OCI-LY7 (cell line): ENCODE data around the gene GGT5.

Source experiments
- CTCF ChIP-seq: fragments of 200-600 bp; sonication (generic); conservative IDR thresholded peaks from 2 replicates; pipeline ENCODE4 v1.5.1; 2014; ENCODE audit warnings: mild to moderate bottlenecking, antibody characterized with exemption, low read length, moderate library complexity, mixed read lengths
- EZH2phosphoT487 ChIP-seq: fragments of 200-600 bp; sonication (generic); IDR thresholded peaks from 2 replicates; pipeline ENCODE4 v1.6.1; 2018; ENCODE audit warnings: low read depth, borderline replicate concordance, mild to moderate bottlenecking, mixed run types, antibody characterized with exemption, low read length, moderate library complexity, mixed read lengths

DNA sequence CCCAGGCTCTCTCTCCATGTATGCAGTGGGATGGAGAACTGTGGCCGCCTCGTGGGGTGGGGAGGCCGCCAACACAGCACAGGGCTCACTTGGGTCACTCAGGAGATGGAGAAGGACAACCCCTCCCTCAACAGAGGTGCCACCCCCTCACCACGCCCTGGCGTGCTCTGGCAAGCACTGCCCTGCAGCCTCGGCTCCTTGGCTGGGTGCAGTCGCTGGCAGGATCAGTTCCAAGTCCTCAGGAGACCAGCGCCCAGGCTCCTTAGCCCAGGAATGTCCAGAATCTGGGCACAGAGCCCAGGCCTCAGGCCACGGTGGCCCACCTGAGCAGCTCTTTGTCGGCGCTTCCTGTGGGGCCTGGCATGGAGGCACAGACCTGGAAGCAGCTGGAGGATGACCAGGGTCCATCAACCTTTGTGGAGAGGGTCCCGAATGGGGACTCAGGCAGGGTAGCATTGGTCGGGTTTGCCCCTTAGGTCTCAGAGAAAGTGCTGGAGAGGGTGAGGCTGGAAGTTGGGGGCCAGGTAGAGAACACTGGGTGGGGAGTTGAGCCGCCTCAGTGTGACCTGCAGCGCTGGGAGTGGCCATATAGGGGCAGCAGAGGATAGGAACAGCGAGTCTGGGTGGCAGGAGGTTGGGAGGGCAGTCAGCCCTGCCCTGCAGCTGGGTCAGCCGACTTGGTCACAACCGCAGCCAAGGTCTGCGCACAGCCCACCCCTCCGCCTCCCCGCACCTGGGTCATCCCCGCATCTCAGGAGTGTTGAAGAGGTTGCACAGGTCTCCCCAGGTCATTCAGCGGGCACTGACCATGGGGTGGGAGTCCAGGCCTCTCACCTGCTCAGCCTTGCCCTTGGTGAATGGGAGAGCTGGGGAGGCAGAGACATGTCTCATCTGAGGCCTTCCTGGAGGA is 55.4 kb downstream of the GGT5 start:
- TF ChIP-seq CTCF (peak; percentile 82), EZH2phosphoT487 (no peak)
